Skin epidermis (tissue), 12 donors: ENCODE measurements around the gene DNAJA3.
A peak's percentile ranks its signal among the peaks of the same experiment; 100 is the strongest.
"Not testable (repeated sequence)": the region's sequence is repeated elsewhere in the genome, so short reads cannot be mapped to it uniquely, and the experiment has no call there.

Experiments used
- H3K27ac ChIP-seq, 21 experiments: fragments of 200-600 bp; sonication (generic) in 11 of 21; one replicate each; pipeline ENCODE4 v1.5.0; 2020; ENCODE audit warnings: mild to moderate bottlenecking in 3 of 21, inconsistent platforms in 2 of 21, moderate library complexity in 2 of 21
- H3K4me3 ChIP-seq, 7 experiments: fragments of 200-600 bp; sonication (generic) in 2 of 7; one replicate each; pipeline ENCODE4 v1.5.0; 2020; ENCODE audit warnings: inconsistent platforms in 2 of 7, mild to moderate bottlenecking in 2 of 7, moderate library complexity in 1 of 7

DNAJA3 gene

GRCh38 chr16:4385789-4386450 lies 39.7 kb upstream of the DNAJA3 start:
- Histone ChIP-seq H3K4me3 (no peak overlapping the region), H3K27ac (peak overlapping the region in 14 of 21 experiments; percentile 0 to 65 (median 44))

DNA sequence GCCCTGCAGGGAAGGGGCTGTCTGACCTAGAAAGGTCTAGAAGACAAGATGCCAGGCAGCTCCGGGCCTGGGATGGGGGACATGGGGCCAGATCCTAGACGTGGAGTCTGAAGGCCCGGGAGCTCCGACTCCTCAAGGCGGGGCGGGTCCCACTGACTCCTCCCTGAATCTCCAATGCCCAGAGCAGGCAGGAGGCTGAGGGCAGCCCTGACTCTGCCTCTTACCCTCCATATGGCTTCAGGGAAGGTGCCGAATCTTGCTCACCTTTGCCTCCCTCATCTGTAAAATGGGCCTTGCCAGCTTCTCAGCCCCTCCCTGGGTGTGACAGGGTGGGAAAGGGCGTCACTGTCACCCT lies 39.2 kb upstream of the DNAJA3 start:
- Histone ChIP-seq H3K27ac (peak overlapping the region in 14 of 21 experiments; percentile 14 to 65 (median 44)), H3K4me3 (no peak overlapping the region)

GRCh38 chr16:4386951-4387565 lies 38.6 kb upstream of the DNAJA3 start:
- H3K4me3 ChIP-seq = no peak overlapping the region
- peak overlapping the region in 13 of 21 experiments; percentile 11 to 65 (median 50) for H3K27ac ChIP-seq

- H3K27ac ChIP-seq = peak overlapping the region in 5 of 21 experiments; percentile 10 to 76 (median 59)
- H3K4me3 ChIP-seq = no peak overlapping the region
Observed at GRCh38 chr16:4387781-4388180, 37.9 kb upstream of the DNAJA3 start.

GRCh38 chr16:4388271-4389021 lies 37.2 kb upstream of the DNAJA3 start:
- no peak overlapping the region for H3K4me3 ChIP-seq
- peak overlapping the region in 11 of 21 experiments; percentile 5 to 79 (median 52) for H3K27ac ChIP-seq

DNA sequence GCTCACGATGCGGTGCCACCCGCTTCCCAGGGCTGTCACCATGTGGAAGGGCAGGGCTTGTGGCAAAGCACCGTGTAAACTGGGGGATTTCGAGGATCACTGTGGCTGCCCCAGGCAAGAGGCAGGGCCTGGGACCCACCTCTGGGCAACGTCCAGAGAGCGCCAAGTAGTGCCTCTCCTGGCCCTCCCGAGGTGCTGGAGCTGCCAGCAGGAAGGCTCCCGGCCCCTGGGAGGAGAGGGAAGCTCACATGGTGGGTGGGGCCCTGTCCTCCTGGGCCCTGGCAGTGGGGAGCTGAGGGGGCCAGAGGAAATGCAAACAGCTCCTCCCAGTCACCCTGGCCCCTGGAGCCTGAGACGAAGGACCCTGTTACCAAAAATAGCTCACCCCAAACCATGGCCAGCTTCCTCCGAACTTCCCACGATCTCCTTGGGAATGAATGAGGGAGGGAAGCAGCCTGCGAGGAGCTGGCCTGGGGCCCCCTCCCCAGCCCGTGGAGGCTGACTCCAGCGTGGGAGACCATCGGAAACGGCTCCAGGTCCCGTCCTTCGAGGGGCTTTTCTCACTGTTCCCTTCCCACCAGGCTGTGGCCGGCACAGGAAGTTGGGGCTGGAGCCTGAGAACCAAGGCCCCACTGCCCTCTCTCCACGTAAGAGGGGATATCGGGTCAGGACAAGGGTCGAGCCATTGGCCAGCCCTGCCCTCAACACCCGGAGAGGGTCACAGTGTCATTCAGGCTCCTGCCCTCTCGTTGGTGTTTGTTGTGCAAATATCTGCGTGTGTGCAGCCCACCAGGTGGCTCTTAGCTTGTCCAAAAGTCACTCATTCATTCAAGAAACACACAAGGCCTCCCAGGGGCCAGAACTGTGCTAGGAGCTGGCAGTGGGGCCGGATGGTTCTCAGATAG lies 36.4 kb upstream of the DNAJA3 start:
- H3K4me3 ChIP-seq = no peak overlapping the region
- H3K27ac ChIP-seq = peak overlapping the region in 11 of 21 experiments; percentile 5 to 79 (median 52)

DNA sequence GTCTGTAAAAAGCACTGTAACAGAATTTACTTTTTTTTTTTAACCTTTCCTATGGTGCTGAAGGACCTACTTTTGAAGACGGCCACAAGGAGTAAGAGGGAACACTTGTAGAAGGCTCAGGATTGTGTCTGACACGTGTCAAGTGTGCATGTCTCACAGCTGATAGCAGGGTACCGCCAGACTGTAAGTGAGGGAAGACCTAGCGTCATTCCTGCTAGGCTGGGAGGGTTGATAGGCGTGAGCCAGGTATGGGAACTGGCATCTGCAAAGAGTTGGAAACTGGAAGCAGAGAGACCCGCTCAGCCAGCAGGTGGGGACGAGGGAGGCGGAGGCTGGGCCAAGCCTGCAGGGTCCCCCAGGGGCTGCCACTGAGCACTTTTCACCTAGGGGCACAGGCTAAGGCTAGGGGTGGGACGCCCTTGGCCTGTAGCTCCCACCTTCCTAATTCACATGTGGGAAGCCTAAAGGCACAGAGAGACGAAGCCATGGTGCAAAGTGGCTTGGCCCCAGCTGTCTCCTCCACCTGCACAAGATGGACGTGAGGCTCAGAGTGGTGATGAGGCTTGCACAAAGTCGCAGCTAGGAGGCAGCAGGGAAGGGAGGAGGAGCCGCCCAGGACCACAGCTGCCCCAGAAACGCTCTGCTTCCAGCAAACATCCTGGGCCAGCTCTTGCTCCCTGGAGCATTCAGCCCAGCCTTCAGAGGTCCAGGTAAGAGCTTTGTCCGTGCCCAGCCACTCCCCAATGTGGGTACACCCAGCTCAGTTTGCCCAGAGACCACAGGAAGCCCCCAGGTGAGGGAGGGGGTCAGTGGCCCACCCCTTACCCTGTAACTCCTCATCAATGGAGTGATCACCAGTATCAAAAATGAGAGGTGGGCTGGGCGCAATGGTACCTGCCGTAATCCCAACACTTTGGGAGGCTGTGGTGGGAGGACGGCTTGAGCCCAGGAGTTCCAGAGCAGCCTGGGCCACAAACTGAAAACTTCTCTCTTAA lies 35.1 kb upstream of the DNAJA3 start:
- Histone ChIP-seq H3K4me3 (no peak overlapping the region), H3K27ac (peak overlapping the region in 1 of 21 experiments; percentile 76)

GRCh38 chr16:4391631-4392381 lies 33.9 kb upstream of the DNAJA3 start:
- Histone ChIP-seq H3K27ac (peak overlapping the region in 16 of 21 experiments; percentile 9 to 81 (median 56)), H3K4me3 (no peak overlapping the region)

- Histone ChIP-seq H3K27ac (peak overlapping the region in 18 of 21 experiments; percentile 9 to 81 (median 58)), H3K4me3 (no peak overlapping the region)
Observed at GRCh38 chr16:4392382-4393239, 33.1 kb upstream of the DNAJA3 start.

GRCh38 chr16:4393240-4393600 lies 32.4 kb upstream of the DNAJA3 start:
- Histone ChIP-seq H3K27ac (peak overlapping the region in 16 of 21 experiments; percentile 9 to 81 (median 62)), H3K4me3 (no peak overlapping the region)

GRCh38 chr16:4393850-4394249 lies 31.8 kb upstream of the DNAJA3 start:
- H3K27ac ChIP-seq = peak overlapping the region in 5 of 21 experiments; percentile 9 to 81 (median 69)
- not testable (repeated sequence) for H3K4me3 ChIP-seq

DNA sequence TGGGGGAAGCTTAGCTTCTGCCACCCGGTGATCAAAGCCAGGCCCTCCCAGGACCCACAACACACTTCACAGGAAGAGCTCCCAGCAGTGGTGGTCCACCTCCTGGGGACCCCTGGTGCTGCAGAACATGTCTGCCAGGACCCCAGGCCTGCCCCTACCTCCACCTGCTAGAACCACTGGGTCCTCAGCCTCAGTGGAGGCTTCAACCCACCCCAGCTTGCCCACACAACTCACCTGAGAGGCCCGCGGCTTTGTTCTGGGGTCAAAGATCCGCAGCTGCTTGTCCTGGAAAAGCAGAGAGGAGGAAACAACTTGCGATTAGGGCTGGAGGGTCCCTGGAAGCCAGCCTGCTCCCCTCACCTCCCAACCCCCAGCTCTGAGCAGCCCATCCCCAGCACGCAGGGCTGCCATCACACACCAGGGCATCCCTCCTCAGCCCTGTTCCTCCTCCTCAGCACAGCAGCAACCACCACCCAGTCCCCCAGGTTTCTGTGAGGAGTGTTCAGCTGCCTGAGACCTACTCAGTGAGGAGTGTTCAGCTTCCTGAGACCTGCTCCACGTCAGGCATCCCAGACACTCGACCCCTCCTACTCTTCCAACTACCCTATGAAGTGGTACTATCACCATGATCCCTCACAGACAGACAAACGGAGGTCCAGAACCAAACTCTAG lies 30.5 kb upstream of the DNAJA3 start:
- Histone ChIP-seq H3K4me3 (no peak overlapping the region), H3K27ac (no peak overlapping the region)

GRCh38 chr16:4399001-4399730 lies 26.5 kb upstream of the DNAJA3 start:
- Histone ChIP-seq H3K27ac (no peak overlapping the region), H3K4me3 (no peak overlapping the region)

GRCh38 chr16:4401094-4401501 lies 24.6 kb upstream of the DNAJA3 start:
- no peak overlapping the region for H3K27ac ChIP-seq
- no peak overlapping the region for H3K4me3 ChIP-seq

- H3K4me3 ChIP-seq = no peak overlapping the region
- H3K27ac ChIP-seq = no peak overlapping the region
Observed at GRCh38 chr16:4401510-4401909, 24.2 kb upstream of the DNAJA3 start.
